GM12878 (cell line): ENCODE measurements around the gene NCKAP5. TPM values are rescaled to one million over a fixed set of nuclear protein-coding genes. Genes with fewer than 3 reads are reported as not detected.

Source experiments
- BCL3 ChIP-seq: IDR thresholded peaks from 2 replicates; pipeline ENCODE4 v1.6.1; 2011; ENCODE audit warnings: borderline replicate concordance, low read depth, mild to moderate bottlenecking, moderate library complexity, low read length; ENCODE audit not compliant: insufficient read depth, poor library complexity, severe bottlenecking
- CEBPB ChIP-seq, 2 experiments: fragments of 150-350 bp in 1 of 2; IDR thresholded peaks; 2 replicates each; pipeline ENCODE4 v1.6.1; 2012 to 2014; ENCODE audit warnings: low read depth in 2 of 2, low read length in 2 of 2, borderline replicate concordance in 1 of 2, inconsistent platforms in 1 of 2
- HDAC2 ChIP-seq: fragments of 200-600 bp; sonication (generic); IDR thresholded peaks from 2 replicates; pipeline ENCODE4 v1.6.1; 2017
- IKZF1 ChIP-seq: fragments of 450-650 bp; conservative IDR thresholded peaks from 2 replicates; pipeline ENCODE4 v1.6.1; 2017; ENCODE audit warnings: antibody characterized with exemption, mild to moderate bottlenecking
- IRF3 ChIP-seq: fragments of 450-650 bp; IDR thresholded peaks from 2 replicates; pipeline ENCODE4 v1.6.1; 2014; ENCODE audit warnings: mild to moderate bottlenecking
- IRF4 ChIP-seq: IDR thresholded peaks from 2 replicates; pipeline ENCODE4 v1.6.1; 2011; ENCODE audit warnings: low read depth, low read length
- IRF5 ChIP-seq: fragments of 450-650 bp; IDR thresholded peaks from 2 replicates; pipeline ENCODE4 v1.6.1; 2017; ENCODE audit warnings: borderline replicate concordance
- JUND ChIP-seq: IDR thresholded peaks from 2 replicates; pipeline ENCODE4 v1.6.1; 2012; ENCODE audit warnings: low read depth, mild to moderate bottlenecking, low read length, improper control_type of control experiment, moderate library complexity
- MTA3 ChIP-seq: IDR thresholded peaks from 2 replicates; pipeline ENCODE4 v1.6.1; 2012; ENCODE audit warnings: low read length, inconsistent platforms, borderline replicate concordance
- NBN ChIP-seq: fragments of 450-650 bp; IDR thresholded peaks from 2 replicates; pipeline ENCODE4 v1.6.1; 2016
- POLR2AphosphoS2 ChIP-seq: IDR thresholded peaks from 2 replicates; pipeline ENCODE4 v1.6.1; 2011; ENCODE audit warnings: low read depth, mild to moderate bottlenecking, low read length, improper control_type of control experiment, moderate library complexity
- REST ChIP-seq: IDR thresholded peaks from 2 replicates; pipeline ENCODE4 v1.6.1; 2012; ENCODE audit warnings: mild to moderate bottlenecking, low read depth, low read length
- SKIL ChIP-seq: fragments of 450-650 bp; IDR thresholded peaks from 2 replicates; pipeline ENCODE4 v1.6.1; 2017; ENCODE audit warnings: mild to moderate bottlenecking, low read depth, inconsistent platforms; ENCODE audit not compliant: poor library complexity, severe bottlenecking
- SREBF2 ChIP-seq: IDR thresholded peaks from 2 replicates; pipeline ENCODE4 v1.6.1; 2012; ENCODE audit warnings: mild to moderate bottlenecking, low read length
- SUPT20H ChIP-seq: IDR thresholded peaks from 2 replicates; pipeline ENCODE4 v1.6.1; 2011; ENCODE audit warnings: low read depth, mild to moderate bottlenecking, low read length, moderate library complexity, borderline replicate concordance; ENCODE audit not compliant: control insufficient read depth
- ZNF217 ChIP-seq: fragments of 450-650 bp; IDR thresholded peaks from 2 replicates; pipeline ENCODE4 v1.6.1; 2017; ENCODE audit warnings: antibody characterized with exemption, mild to moderate bottlenecking
- ZSCAN29 ChIP-seq: fragments of 450-650 bp; IDR thresholded peaks from 2 replicates; pipeline ENCODE4 v1.6.1; 2017; ENCODE audit warnings: mild to moderate bottlenecking, moderate library complexity
- ZZZ3 ChIP-seq: IDR thresholded peaks from 2 replicates; pipeline ENCODE4 v1.6.1; 2011; ENCODE audit warnings: low read depth; ENCODE audit not compliant: control insufficient read depth, insufficient read length
- polyA plus RNA-seq, 11 experiments: library from polyadenylated mRNA; depleted of rRNA in 4 of 11; unstranded in 6 of 11; stranded (reverse) in 5 of 11; fragments of >200 nt; fragmentation: Nextera tagmentation in 4 of 11; fragmentation: Illumina TruSeq in 1 of 11; extraction: Ambion mirVana in 4 of 11; extraction: Trizol in 1 of 11; gene quantifications; 1 replicate in 1 of 11; 2 replicates in 10 of 11; pipeline versions ENCODE4 v1.2.1 to v1.2.3, GENCODE V29; 2011 to 2016; ENCODE audit warnings: inconsistent platforms in 2 of 11, missing spikeins in 2 of 11, low read depth in 1 of 11
- total RNA-seq, 4 experiments: library from RNA; depleted of rRNA in 3 of 4; stranded (reverse); fragments of >200 nt in 3 of 4; fragmentation: Illumina TruSeq in 1 of 4; extraction: Trizol in 1 of 4; gene quantifications; 2 replicates each; pipeline versions ENCODE4 v1.2.1 to v1.2.3, GENCODE V29; 2013 to 2021

The NCKAP5 gene
- total and polyA plus RNA-seq, 10 of the 15 experiments (the other 5 are each of a cell fraction or from before 2014, with no cell fraction given), result 0.06 to 0.44 (median 0.16) TPM

- TF ChIP-seq REST (no peak), IRF5 (no peak), JUND (no peak), IRF4 (no peak), ZNF217 (no peak), ZZZ3 (no peak), IKZF1 (peak; percentile 89), MTA3 (no peak), SUPT20H (no peak), POLR2AphosphoS2 (no peak), ZSCAN29 (no peak), SREBF2 (no peak), HDAC2 (no peak), BCL3 (no peak), SKIL (peak; percentile 37), CEBPB (IDR thresholded peaks at IDR 0.05; ENCODE audit: borderline replicate concordance in 1 of 2, low read depth in 2 of 2, low read length in 2 of 2) (no peak), NBN (no peak), IRF3 (no peak)
Measured at GRCh38 chr2:132978840-132979239, 589.4 kb downstream of the NCKAP5 start (continued).
